K562 (cell line): ENCODE measurements around the gene EML5. TPM values are rescaled to one million over a fixed set of nuclear protein-coding genes. Genes with fewer than 3 reads are reported as not detected.
"Not testable (repeated sequence)": the region's sequence is repeated elsewhere in the genome, so short reads cannot be mapped to it uniquely, and the experiment has no call there.

Experiments
- ARID1B ChIP-seq: fragments of 450-650 bp; IDR thresholded peaks from 2 replicates; pipeline ENCODE4 v1.6.1; 2016; ENCODE audit warnings: antibody characterized with exemption, mild to moderate bottlenecking, inconsistent platforms
- CREM ChIP-seq: IDR thresholded peaks from 2 replicates; pipeline ENCODE4 v1.6.1; 2014; ENCODE audit warnings: antibody characterized with exemption, low read depth
- ESRRA ChIP-seq: fragments of 450-650 bp; IDR thresholded peaks from 2 replicates; pipeline ENCODE4 v1.6.1; 2014; ENCODE audit warnings: low read depth, mild to moderate bottlenecking, moderate library complexity, borderline replicate concordance
- NCOR1 ChIP-seq: fragments of 450-650 bp; IDR thresholded peaks from 2 replicates; pipeline ENCODE4 v1.6.1; 2016; ENCODE audit warnings: mild to moderate bottlenecking, moderate library complexity
- POLR2AphosphoS5 ChIP-seq: IDR thresholded peaks from 2 replicates; pipeline ENCODE4 v1.6.1; 2011; ENCODE audit warnings: mild to moderate bottlenecking, low read depth, low read length, moderate library complexity; ENCODE audit not compliant: control insufficient read depth, insufficient read depth
- RBBP5 ChIP-seq: fragments of 200-600 bp; sonication (generic); IDR thresholded peaks from 2 replicates; pipeline ENCODE4 v1.6.1; 2012; ENCODE audit warnings: borderline replicate concordance, mild to moderate bottlenecking, low read length, control low read depth, inconsistent platforms; ENCODE audit not compliant: insufficient read depth, poor library complexity, severe bottlenecking
- SOX6 ChIP-seq: fragments of 450-650 bp; IDR thresholded peaks from 2 replicates; pipeline ENCODE4 v1.6.1; 2014; ENCODE audit warnings: mild to moderate bottlenecking
- STAT5A ChIP-seq: IDR thresholded peaks from 2 replicates; pipeline ENCODE4 v1.6.1; 2012; ENCODE audit warnings: low read length, inconsistent platforms, borderline replicate concordance
- TCF3 ChIP-seq: sonication (generic); formaldehyde crosslinking; IDR thresholded peaks from 2 replicates; pipeline ENCODE4 v1.4.0; 2020; ENCODE audit warnings: mild to moderate bottlenecking, missing genetic modification reagents
- TEAD4 ChIP-seq, 2 experiments: sonication (generic) in 1 of 2; formaldehyde crosslinking in 1 of 2; IDR thresholded peaks; 2 replicates each; pipeline versions ENCODE4 v1.6.1 to v1.8.0; 2012 to 2022; ENCODE audit warnings: borderline replicate concordance in 1 of 2, inconsistent platforms in 1 of 2, low read length in 1 of 2, mild to moderate bottlenecking in 1 of 2, missing genetic modification reagents in 1 of 2
- polyA plus RNA-seq, 8 experiments: library from polyadenylated mRNA; depleted of rRNA in 4 of 8; stranded (reverse) in 5 of 8; unstranded in 3 of 8; fragments of >200 nt; fragmentation: Nextera tagmentation in 2 of 8; fragmentation: Illumina TruSeq in 1 of 8; extraction: Ambion mirVana in 2 of 8; extraction: Trizol in 1 of 8; gene quantifications; 2 replicates each; pipeline versions ENCODE4 v1.2.1 to v1.2.3, GENCODE V29; 2011 to 2014; ENCODE audit warnings: inconsistent platforms in 1 of 8, missing spikeins in 1 of 8
- total RNA-seq, 7 experiments: library from RNA; depleted of rRNA in 6 of 7; stranded (reverse); fragments of >200 nt in 6 of 7; fragmentation: Illumina TruSeq in 2 of 7; extraction: Trizol in 2 of 7; gene quantifications; 2 replicates each; pipeline versions ENCODE4 v1.2.1 to v1.2.3, GENCODE V29; 2011 to 2021; ENCODE audit warnings: low replicate concordance in 1 of 7
- TF ChIP-seq, protein P1 (sequence below): fragments of 450-650 bp; IDR thresholded peaks from 2 replicates; pipeline ENCODE4 v1.6.1; 2016

Gene EML5
- total and polyA plus RNA-seq, 9 of the 15 experiments (the other 6 are each of a cell fraction or from before 2014, with no cell fraction given), result 0.06 to 0.34 (median 0.22) TPM

DNA sequence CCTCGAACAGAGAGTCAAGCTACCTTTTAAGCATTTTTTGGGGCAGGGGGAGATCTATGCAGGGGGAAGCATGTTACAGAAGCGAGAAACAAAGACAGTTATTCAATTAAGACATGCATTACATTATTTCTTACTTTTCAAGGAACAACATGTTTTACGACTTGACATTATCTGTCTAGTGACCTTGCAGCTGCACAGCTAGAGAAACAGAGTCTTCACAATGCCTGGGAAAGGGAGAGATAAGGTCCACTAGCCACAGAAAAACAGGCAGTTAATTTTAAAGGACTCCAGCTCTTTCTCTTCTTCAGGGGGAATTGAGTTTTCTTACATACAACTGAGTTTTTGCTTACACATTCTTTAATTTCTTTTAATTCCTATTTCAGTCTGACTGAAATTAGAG, 26.9 kb upstream of the EML5 start (continued):
- TF ChIP-seq TEAD4 (IDR thresholded peaks at IDR 0.05; ENCODE audit: low read length), result peak; percentile 71
- not testable (repeated sequence) for TF ChIP-seq TEAD4 (CRISPR knock-in tag; IDR thresholded peaks at IDR 0.05; ENCODE audit: borderline replicate concordance)
- TF ChIP-seq STAT5A, result peak; percentile 42; the same call in 1 of the 2 replicates
- peak; percentile 69 for TF ChIP-seq SOX6
- peak; percentile 45; the same call in 1 of the 2 replicates for TF ChIP-seq ESRRA
- TF ChIP-seq, protein P1, sequence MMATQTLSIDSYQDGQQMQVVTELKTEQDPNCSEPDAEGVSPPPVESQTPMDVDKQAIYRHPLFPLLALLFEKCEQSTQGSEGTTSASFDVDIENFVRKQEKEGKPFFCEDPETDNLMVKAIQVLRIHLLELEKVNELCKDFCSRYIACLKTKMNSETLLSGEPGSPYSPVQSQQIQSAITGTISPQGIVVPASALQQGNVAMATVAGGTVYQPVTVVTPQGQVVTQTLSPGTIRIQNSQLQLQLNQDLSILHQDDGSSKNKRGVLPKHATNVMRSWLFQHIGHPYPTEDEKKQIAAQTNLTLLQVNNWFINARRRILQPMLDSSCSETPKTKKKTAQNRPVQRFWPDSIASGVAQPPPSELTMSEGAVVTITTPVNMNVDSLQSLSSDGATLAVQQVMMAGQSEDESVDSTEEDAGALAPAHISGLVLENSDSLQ, result peak; percentile 67
- TF ChIP-seq POLR2AphosphoS5, result 0 out of 2 replicates have a peak, but pooled peaks have one; percentile 30
- peak; percentile 76 for TF ChIP-seq NCOR1
- peak; percentile 27 for TF ChIP-seq RBBP5
- peak; percentile 85 for TF ChIP-seq TCF3 (CRISPR knock-in tag)
- TF ChIP-seq ARID1B, result peak; percentile 86
- 0 out of 2 replicates have a peak, but pooled peaks have one; percentile 7 for TF ChIP-seq CREM
- TF ChIP-seq, all 486 proteins: peak for 26; not testable (repeated sequence) for 460
